HG03139 (cell line): Measurements from ENCODE around the gene PGAM5.
"Not testable (repeated sequence)": the region's sequence is repeated elsewhere in the genome, so short reads cannot be mapped to it uniquely, and the experiment has no call there.

ENCODE experiments used
- ATAC-seq: cut with Tn5 transposase; IDR thresholded peaks from one replicate; pipeline ENCODE4 v1.9.1; 2021; ENCODE audit not compliant: unreplicated experiment

Gene PGAM5

GRCh38 chr12:132741620-132742019 lies 31.0 kb downstream of the PGAM5 start:
- ATAC-seq = no peak

GRCh38 chr12:132743831-132744230 lies 33.2 kb downstream of the PGAM5 start:
- no peak for ATAC-seq

- no peak for ATAC-seq
These were observed 36.0 kb downstream of the PGAM5 start for GRCh38 chr12:132746613-132747012.

GRCh38 chr12:132747395-132747794 lies 36.8 kb downstream of the PGAM5 start:
- ATAC-seq = no peak

GRCh38 chr12:132747896-132748295 lies 37.3 kb downstream of the PGAM5 start:
- ATAC-seq = no peak

GRCh38 chr12:132748319-132748718 lies 37.7 kb downstream of the PGAM5 start:
- ATAC-seq = no peak

GRCh38 chr12:132753670-132754069 lies 43.0 kb downstream of the PGAM5 start:
- ATAC-seq = not testable (repeated sequence)

GRCh38 chr12:132754160-132754932 lies 43.7 kb downstream of the PGAM5 start:
- no peak for ATAC-seq

GRCh38 chr12:132758825-132759224 lies 48.2 kb downstream of the PGAM5 start:
- ATAC-seq = not testable (repeated sequence)

GRCh38 chr12:132759359-132759758 lies 48.7 kb downstream of the PGAM5 start:
- ATAC-seq = no peak

GRCh38 chr12:132761032-132761920 lies 50.6 kb downstream of the PGAM5 start, which contains the start of gene ANKLE2:
Gene ANKLE2 (minus strand): TSS chr12:132761832. CDS start chr12:132761798, 34 bp downstream.
- ATAC-seq = peak; percentile 32

GRCh38 chr12:132761921-132762583 lies 51.4 kb downstream of the PGAM5 start:
- peak; percentile 62 for ATAC-seq

- no peak for ATAC-seq
These were observed 53.6 kb downstream of the PGAM5 start for GRCh38 chr12:132764231-132764630.

- no peak for ATAC-seq
These were observed 54.7 kb downstream of the PGAM5 start for GRCh38 chr12:132765361-132765760.

GRCh38 chr12:132766380-132767085 lies 55.9 kb downstream of the PGAM5 start:
- ATAC-seq = no peak

GRCh38 chr12:132771126-132771838 lies 60.6 kb downstream of the PGAM5 start:
- ATAC-seq = peak; percentile 44
